Measurements from ENCODE around the gene LDB3.

Gene LDB3

GRCh38 chr10:86655173-86655540 is 13.2 kb upstream of the LDB3 start:
- Histone ChIP-seq H3K36me3 (ENCODE audit: insufficient read depth, low read length) (no peaks in the 10 kb centered on the region), H3K9me3 (ENCODE audit: control insufficient read depth, insufficient read depth, low read length) (no peaks in the 10 kb centered on the region), H3K9ac (ENCODE audit: low read depth, low read length) (no peak overlapping the region), H3K4me1 (ENCODE audit: insufficient read depth, low read length) (peaks cover 4% of the 10 kb centered on the region; the same call in 1 of the 2 replicates)

- no peaks in the 10 kb centered on the region for H3K36me3 ChIP-seq (ENCODE audit: insufficient read depth, low read length)
- H3K9me3 ChIP-seq (ENCODE audit: control insufficient read depth, insufficient read depth, low read length) = no peaks in the 10 kb centered on the region
- H3K4me1 ChIP-seq (ENCODE audit: insufficient read depth, low read length) = peaks cover 4% of the 10 kb centered on the region; the same call in 1 of the 2 replicates
- H3K9ac ChIP-seq (ENCODE audit: low read depth, low read length) = no peak overlapping the region
These were observed 12.7 kb upstream of the LDB3 start for GRCh38 chr10:86655596-86655995.

- no peaks in the 10 kb centered on the region for H3K36me3 ChIP-seq (ENCODE audit: insufficient read depth, low read length)
- no peak overlapping the region for H3K9ac ChIP-seq (ENCODE audit: low read depth, low read length)
- no peaks in the 10 kb centered on the region for H3K9me3 ChIP-seq (ENCODE audit: control insufficient read depth, insufficient read depth, low read length)
- peaks cover 4% of the 10 kb centered on the region; the same call in 1 of the 2 replicates for H3K4me1 ChIP-seq (ENCODE audit: insufficient read depth, low read length)
These were observed 11.3 kb upstream of the LDB3 start for GRCh38 chr10:86657011-86657395.

- Histone ChIP-seq H3K4me1 (ENCODE audit: insufficient read depth, low read length) (peaks cover 3% of the 10 kb centered on the region; the same call in 1 of the 2 replicates), H3K36me3 (ENCODE audit: insufficient read depth, low read length) (no peaks in the 10 kb centered on the region), H3K9ac (ENCODE audit: low read depth, low read length) (no peak overlapping the region), H3K9me3 (ENCODE audit: control insufficient read depth, insufficient read depth, low read length) (no peaks in the 10 kb centered on the region)
These were observed 10.8 kb upstream of the LDB3 start for GRCh38 chr10:86657396-86658011.

- Histone ChIP-seq H3K9me3 (ENCODE audit: control insufficient read depth, insufficient read depth, low read length) (no peaks in the 10 kb centered on the region), H3K36me3 (ENCODE audit: insufficient read depth, low read length) (no peaks in the 10 kb centered on the region), H3K4me1 (ENCODE audit: insufficient read depth, low read length) (no peaks in the 10 kb centered on the region), H3K9ac (ENCODE audit: low read depth, low read length) (no peak overlapping the region)
These were observed 10.0 kb upstream of the LDB3 start for GRCh38 chr10:86658261-86658741.

GRCh38 chr10:86658751-86659150 is 9.6 kb upstream of the LDB3 start:
- Histone ChIP-seq H3K9ac (ENCODE audit: low read depth, low read length) (no peak overlapping the region), H3K36me3 (ENCODE audit: insufficient read depth, low read length) (no peaks in the 10 kb centered on the region), H3K4me1 (ENCODE audit: insufficient read depth, low read length) (no peaks in the 10 kb centered on the region), H3K9me3 (ENCODE audit: control insufficient read depth, insufficient read depth, low read length) (no peaks in the 10 kb centered on the region)

- Histone ChIP-seq H3K9me3 (ENCODE audit: control insufficient read depth, insufficient read depth, low read length) (no peaks in the 10 kb centered on the region), H3K4me1 (ENCODE audit: insufficient read depth, low read length) (no peaks in the 10 kb centered on the region), H3K9ac (ENCODE audit: low read depth, low read length) (no peak overlapping the region), H3K36me3 (ENCODE audit: insufficient read depth, low read length) (no peaks in the 10 kb centered on the region)
These were observed 9.1 kb upstream of the LDB3 start for GRCh38 chr10:86659161-86659691.

GRCh38 chr10:86659721-86660453 is 8.4 kb upstream of the LDB3 start:
- H3K4me1 ChIP-seq (ENCODE audit: insufficient read depth, low read length) = peaks cover 5% of the 10 kb centered on the region; the same call in 1 of the 2 replicates
- H3K9ac ChIP-seq (ENCODE audit: low read depth, low read length) = no peak overlapping the region
- H3K9me3 ChIP-seq (ENCODE audit: control insufficient read depth, insufficient read depth, low read length) = no peaks in the 10 kb centered on the region
- H3K36me3 ChIP-seq (ENCODE audit: insufficient read depth, low read length) = no peaks in the 10 kb centered on the region

GRCh38 chr10:86661161-86662025 is 6.9 kb upstream of the LDB3 start:
- Histone ChIP-seq H3K9me3 (ENCODE audit: control insufficient read depth, insufficient read depth, low read length) (no peaks in the 10 kb centered on the region), H3K9ac (ENCODE audit: low read depth, low read length) (no peak overlapping the region), H3K4me1 (ENCODE audit: insufficient read depth, low read length) (peaks cover 15% of the 10 kb centered on the region; the same call in 1 of the 2 replicates), H3K36me3 (ENCODE audit: insufficient read depth, low read length) (no peaks in the 10 kb centered on the region)

- H3K9me3 ChIP-seq (ENCODE audit: control insufficient read depth, insufficient read depth, low read length) = no peaks in the 10 kb centered on the region
- peaks cover 15% of the 10 kb centered on the region; the same call in 1 of the 2 replicates for H3K4me1 ChIP-seq (ENCODE audit: insufficient read depth, low read length)
- H3K9ac ChIP-seq (ENCODE audit: low read depth, low read length) = no peak overlapping the region
- H3K36me3 ChIP-seq (ENCODE audit: insufficient read depth, low read length) = no peaks in the 10 kb centered on the region
These were observed 5.9 kb upstream of the LDB3 start for GRCh38 chr10:86662186-86663045.

- no peaks in the 10 kb centered on the region for H3K9me3 ChIP-seq (ENCODE audit: control insufficient read depth, insufficient read depth, low read length)
These were observed 5.3 kb upstream of the LDB3 start for GRCh38 chr10:86663046-86663345.

GRCh38 chr10:86663576-86664339 is 4.6 kb upstream of the LDB3 start:
- no peaks in the 10 kb centered on the region for H3K9me3 ChIP-seq (ENCODE audit: control insufficient read depth, insufficient read depth, low read length)
- peaks cover 20% of the 10 kb centered on the region; the same call in 1 of the 2 replicates for H3K4me1 ChIP-seq (ENCODE audit: insufficient read depth, low read length)
- no peak overlapping the region for H3K9ac ChIP-seq (ENCODE audit: low read depth, low read length)
- no peaks in the 10 kb centered on the region for H3K36me3 ChIP-seq (ENCODE audit: insufficient read depth, low read length)

More at GRCh38 chr10:86663046-86663345, 5.3 kb upstream of the LDB3 start:
- Histone ChIP-seq H3K9ac (ENCODE audit: low read depth, low read length) (no peak overlapping the region), H3K36me3 (ENCODE audit: insufficient read depth, low read length) (no peaks in the 10 kb centered on the region), H3K4me1 (ENCODE audit: insufficient read depth, low read length) (peaks cover 16% of the 10 kb centered on the region; the same call in 1 of the 2 replicates)
